ENCODE measurements around the gene C4BPA. TPM values are rescaled to one million over a fixed set of nuclear protein-coding genes. Genes with fewer than 3 reads are reported as not detected.

The C4BPA gene
- total RNA-seq, 1 experiment from 2014 or later: 10.6 TPM

DNA sequence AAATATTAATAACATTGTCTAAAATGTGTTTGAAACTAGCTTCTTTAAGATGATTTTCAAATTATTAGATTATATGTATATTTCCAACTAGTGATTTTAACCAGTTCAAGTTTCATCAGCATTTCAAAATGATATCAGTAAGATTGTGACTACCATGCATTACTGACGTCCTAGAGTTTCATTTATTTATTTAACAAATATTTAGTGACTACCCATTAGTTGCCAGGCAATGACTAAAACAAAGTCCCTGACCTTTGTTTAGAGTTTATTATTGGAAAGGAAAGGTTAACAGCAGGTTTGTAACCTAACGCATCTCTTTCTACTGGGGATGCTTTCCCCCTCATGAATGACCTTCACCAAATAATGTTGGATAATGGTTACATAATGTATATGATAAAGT, 22.9 kb upstream of the C4BPA start:
- Mint-ChIP-seq H3K36me3 (ENCODE audit: insufficient read depth, unreplicated experiment) (peaks cover 6% of the 10 kb centered on the region), H3K9me3 (ENCODE audit: unreplicated experiment) (no peaks in the 10 kb centered on the region), H3K4me3 (ENCODE audit: unreplicated experiment) (no peak overlapping the region), H3K27me3 (ENCODE audit: insufficient read depth, unreplicated experiment) (no peaks in the 10 kb centered on the region), H3K4me1 (ENCODE audit: low read depth, unreplicated experiment) (peaks cover 28% of the 10 kb centered on the region), H3K27ac (ENCODE audit: unreplicated experiment) (no peak overlapping the region)
- Histone ChIP-seq H3K4me1 (peaks cover 27% of the 10 kb centered on the region), H3K27me3 (replicated peaks; ENCODE audit: control insufficient read depth, insufficient read depth, low read length) (no peaks in the 10 kb centered on the region), H3K4me3 (ENCODE audit: low read depth, low read length) (no peak overlapping the region), H3K9me3 (no peaks in the 10 kb centered on the region), H3K36me3 (ENCODE audit: control insufficient read depth, insufficient read depth, low read length) (no peaks in the 10 kb centered on the region)
- ChIA-PET POLR2A (no interaction called here), CTCF (no interaction called here)
- TF ChIP-seq, protein P1, sequence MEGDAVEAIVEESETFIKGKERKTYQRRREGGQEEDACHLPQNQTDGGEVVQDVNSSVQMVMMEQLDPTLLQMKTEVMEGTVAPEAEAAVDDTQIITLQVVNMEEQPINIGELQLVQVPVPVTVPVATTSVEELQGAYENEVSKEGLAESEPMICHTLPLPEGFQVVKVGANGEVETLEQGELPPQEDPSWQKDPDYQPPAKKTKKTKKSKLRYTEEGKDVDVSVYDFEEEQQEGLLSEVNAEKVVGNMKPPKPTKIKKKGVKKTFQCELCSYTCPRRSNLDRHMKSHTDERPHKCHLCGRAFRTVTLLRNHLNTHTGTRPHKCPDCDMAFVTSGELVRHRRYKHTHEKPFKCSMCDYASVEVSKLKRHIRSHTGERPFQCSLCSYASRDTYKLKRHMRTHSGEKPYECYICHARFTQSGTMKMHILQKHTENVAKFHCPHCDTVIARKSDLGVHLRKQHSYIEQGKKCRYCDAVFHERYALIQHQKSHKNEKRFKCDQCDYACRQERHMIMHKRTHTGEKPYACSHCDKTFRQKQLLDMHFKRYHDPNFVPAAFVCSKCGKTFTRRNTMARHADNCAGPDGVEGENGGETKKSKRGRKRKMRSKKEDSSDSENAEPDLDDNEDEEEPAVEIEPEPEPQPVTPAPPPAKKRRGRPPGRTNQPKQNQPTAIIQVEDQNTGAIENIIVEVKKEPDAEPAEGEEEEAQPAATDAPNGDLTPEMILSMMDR (IDR thresholded peaks at IDR 0.05; ENCODE audit: insufficient read depth in 1 of 2, low read depth in 1 of 2, low read length in 1 of 2, severe bottlenecking in 1 of 2, unreplicated experiment in 1 of 2): no peak
- no TSS peak for BruUV-seq (replicated peaks)
- intact Hi-C loops (cut with micrococcal nuclease; ENCODE audit: unreplicated experiment): loop anchor here (5.0 kb wide), 1 partner anchor 256 kb away; no protein-coding TSS in a partner anchor
- no peak for DNase-seq

DNA sequence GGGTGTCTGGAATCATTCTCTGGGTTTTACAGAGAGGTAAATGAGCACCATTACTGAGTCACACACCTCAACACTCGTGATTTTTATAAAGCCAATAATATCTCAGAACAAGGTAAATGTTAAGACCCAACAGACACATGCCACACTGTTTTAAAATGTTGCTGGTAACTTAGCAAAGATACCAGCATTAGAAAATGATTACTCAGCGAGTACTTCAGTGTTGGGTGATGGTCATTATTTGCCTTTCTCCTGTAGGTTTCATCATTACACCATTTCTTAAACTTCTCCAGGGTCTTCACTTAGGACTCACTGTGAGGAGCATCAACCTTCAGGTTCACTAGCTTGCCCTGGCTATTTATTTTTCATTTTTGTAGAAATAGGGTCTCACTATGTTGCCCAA, 22.2 kb upstream of the C4BPA start:
- H3K27me3 ChIP-seq (replicated peaks; ENCODE audit: control insufficient read depth, insufficient read depth, low read length): no peaks in the 10 kb centered on the region
- no peaks in the 10 kb centered on the region for H3K9me3 ChIP-seq
- DNase-seq: no peak
- Mint-ChIP-seq H3K9me3 (ENCODE audit: unreplicated experiment) (no peaks in the 10 kb centered on the region), H3K27ac (ENCODE audit: unreplicated experiment) (no peak overlapping the region), H3K4me3 (ENCODE audit: unreplicated experiment) (no peak overlapping the region), H3K36me3 (ENCODE audit: insufficient read depth, unreplicated experiment) (peaks cover 6% of the 10 kb centered on the region), H3K27me3 (ENCODE audit: insufficient read depth, unreplicated experiment) (no peaks in the 10 kb centered on the region), H3K4me1 (ENCODE audit: low read depth, unreplicated experiment) (peaks cover 33% of the 10 kb centered on the region)
- H3K36me3 ChIP-seq (ENCODE audit: control insufficient read depth, insufficient read depth, low read length): no peaks in the 10 kb centered on the region
- ChIA-PET CTCF (no interaction called here), POLR2A (no interaction called here)
- TF ChIP-seq, protein P1 (IDR thresholded peaks at IDR 0.05; ENCODE audit: insufficient read depth in 1 of 2, low read depth in 1 of 2, low read length in 1 of 2, severe bottlenecking in 1 of 2, unreplicated experiment in 1 of 2): no peak
- H3K4me3 ChIP-seq (ENCODE audit: low read depth, low read length): no peak overlapping the region
- intact Hi-C loops (cut with micrococcal nuclease; ENCODE audit: unreplicated experiment): loop anchor here (5.0 kb wide), 1 partner anchor 255 kb away; no protein-coding TSS in a partner anchor
- BruUV-seq (replicated peaks): no TSS peak
- H3K4me1 ChIP-seq: peaks cover 34% of the 10 kb centered on the region

DNA sequence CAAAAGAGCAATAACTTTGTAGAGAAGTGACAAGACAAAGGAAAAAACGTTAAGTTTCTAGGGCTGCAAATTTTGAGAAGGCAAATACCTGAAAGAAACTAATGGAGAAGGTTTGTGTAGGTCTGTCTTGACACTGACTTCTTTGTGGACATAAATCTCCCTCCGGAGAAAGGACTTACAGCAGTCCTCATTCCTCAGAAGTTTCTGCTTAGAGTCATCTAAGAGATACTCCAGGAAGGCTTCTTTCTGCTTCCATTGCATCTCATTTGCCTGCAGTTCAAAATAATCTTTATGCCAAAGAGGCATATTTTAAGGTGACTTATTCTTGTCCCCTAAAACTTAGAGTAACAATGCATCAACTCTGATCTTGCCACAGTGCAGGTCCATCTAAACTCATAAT, 19.8 kb upstream of the C4BPA start:
- no peaks in the 10 kb centered on the region for H3K9me3 ChIP-seq
- TF ChIP-seq, protein P1 (IDR thresholded peaks at IDR 0.05; ENCODE audit: insufficient read depth in 1 of 2, low read depth in 1 of 2, low read length in 1 of 2, severe bottlenecking in 1 of 2, unreplicated experiment in 1 of 2): no peak
- no TSS peak for BruUV-seq (replicated peaks)
- Mint-ChIP-seq H3K9me3 (ENCODE audit: unreplicated experiment) (no peaks in the 10 kb centered on the region), H3K4me3 (ENCODE audit: unreplicated experiment) (peak overlapping the region; percentile 46), H3K4me1 (ENCODE audit: low read depth, unreplicated experiment) (peaks cover 54% of the 10 kb centered on the region), H3K36me3 (ENCODE audit: insufficient read depth, unreplicated experiment) (peaks cover 10% of the 10 kb centered on the region), H3K27ac (ENCODE audit: unreplicated experiment) (no peak overlapping the region), H3K27me3 (ENCODE audit: insufficient read depth, unreplicated experiment) (no peaks in the 10 kb centered on the region)
- no peaks in the 10 kb centered on the region for H3K36me3 ChIP-seq (ENCODE audit: control insufficient read depth, insufficient read depth, low read length)
- H3K27me3 ChIP-seq (replicated peaks; ENCODE audit: control insufficient read depth, insufficient read depth, low read length): no peaks in the 10 kb centered on the region
- no peak overlapping the region for H3K4me3 ChIP-seq (ENCODE audit: low read depth, low read length)
- DNase-seq: no peak
- CTCF ChIA-PET: interaction anchor here (0.5 to 2.5 kb wide), 6 partner anchors 20 to 415 kb away, joined by 3 to 14 read pairs (median 4); partner anchors contain the start of genes C4BPA and CD55
- intact Hi-C loops (cut with micrococcal nuclease; ENCODE audit: unreplicated experiment): loop anchor here (1.0 to 5.0 kb wide), 4 partner anchors 157 to 415 kb away; no protein-coding TSS in a partner anchor
- peaks cover 58% of the 10 kb centered on the region for H3K4me1 ChIP-seq
- POLR2A ChIA-PET: interaction anchor here (1.1 to 1.8 kb wide), 2 partner anchors 31 to 237 kb away, joined by 8 to 9 read pairs; partner anchors contain the start of genes CD55 and PFKFB2
